IMR-90 (cell line): ENCODE data around the gene CYP2W1. TPM values are rescaled to one million over a fixed set of nuclear protein-coding genes. Genes with fewer than 3 reads are reported as not detected.

ENCODE experiments used
- ATAC-seq: fragments of 200-7000 bp; cut with Tn5 transposase; 2 replicates; pipeline ENCODE4 v1.9.1; 2020; ENCODE audit warnings: low read depth, mild to moderate bottlenecking, moderate library complexity
- BruUV-seq: library from RNA; stranded (reverse); fragments of 400-500 nt; replicated peaks from 2 replicates; lab custom pipeline; 2021; lab: Mats Ljungman, UMichigan
- CTCF ChIA-PET: fragments of 300-600 bp; formaldehyde crosslinking; extraction: SDS; loops from one replicate; lab custom pipeline; 2021; ENCODE audit warnings: antibody characterized with exemption; lab: Yijun Ruan, JAX
- POLR2A ChIA-PET: fragments of 300-600 bp; sonication (Branson Sonifier 250); formaldehyde crosslinking; loops from one replicate; lab custom pipeline; 2022; ENCODE audit warnings: antibody characterized with exemption; ENCODE audit not compliant: unreplicated experiment; lab: Charles Lee
- DNase-seq: peaks from one replicate; pipeline ENCODE4 v3.0.0; 2013
- H2AFZ ChIP-seq: replicated peaks from 2 replicates; pipeline ENCODE3; 2013; ENCODE audit warnings: low read length, mild to moderate bottlenecking; ENCODE audit not compliant: poor library complexity
- H2AK5ac ChIP-seq: 2 replicates; pipeline ENCODE4 v1.6.1; 2013; ENCODE audit warnings: low read depth, low read length, inconsistent platforms
- H2AK9ac ChIP-seq: replicated peaks from 2 replicates; pipeline ENCODE3; 2013; ENCODE audit warnings: mild to moderate bottlenecking, low read depth, low read length, moderate library complexity; ENCODE audit not compliant: poor library complexity
- H2BK120ac ChIP-seq: 2 replicates; pipeline ENCODE4 v1.6.1; 2013; ENCODE audit warnings: low read depth, low read length, inconsistent platforms
- H2BK15ac ChIP-seq: 3 replicates; pipeline ENCODE4 v1.6.1; 2013; ENCODE audit warnings: low read depth, low read length, inconsistent platforms
- H2BK20ac ChIP-seq: 2 replicates; pipeline ENCODE4 v1.6.1; 2013; ENCODE audit warnings: low read depth, mild to moderate bottlenecking, inconsistent platforms, low read length, moderate library complexity
- H2BK5ac ChIP-seq: 2 replicates; pipeline ENCODE4 v1.6.1; 2013; ENCODE audit warnings: mild to moderate bottlenecking, low read depth, low read length, inconsistent platforms; ENCODE audit not compliant: poor library complexity, severe bottlenecking
- H3K14ac ChIP-seq: replicated peaks from 2 replicates; pipeline ENCODE4 v1.6.1; 2013; ENCODE audit warnings: low read depth, low read length, inconsistent platforms
- H3K18ac ChIP-seq: 2 replicates; pipeline ENCODE4 v1.6.1; 2013; ENCODE audit warnings: low read depth, low read length, control low read depth
- H3K23ac ChIP-seq: 2 replicates; pipeline ENCODE4 v1.6.1; 2013; ENCODE audit warnings: low read depth, low read length, inconsistent platforms
- H3K27ac ChIP-seq: 2 replicates; pipeline ENCODE4 v1.5.1; 2013; ENCODE audit warnings: mild to moderate bottlenecking, control low read depth, low read length; ENCODE audit not compliant: insufficient read depth
- H3K27me3 ChIP-seq: 2 replicates; pipeline ENCODE4 v1.6.1; 2013; ENCODE audit warnings: low read length; ENCODE audit not compliant: control insufficient read depth, insufficient read depth
- H3K36me3 ChIP-seq: 2 replicates; pipeline ENCODE4 v1.6.1; 2013; ENCODE audit warnings: low read length, mixed read lengths; ENCODE audit not compliant: control insufficient read depth, insufficient read depth
- H3K4ac ChIP-seq: 2 replicates; pipeline ENCODE4 v1.6.1; 2013; ENCODE audit warnings: low read depth, low read length, inconsistent platforms
- H3K4me1 ChIP-seq: 2 replicates; pipeline ENCODE4 v1.6.1; 2013; ENCODE audit warnings: low read length, mixed read lengths; ENCODE audit not compliant: control insufficient read depth, insufficient read depth
- H3K4me2 ChIP-seq: 2 replicates; pipeline ENCODE4 v1.6.1; 2013; ENCODE audit warnings: low read depth, mild to moderate bottlenecking, control low read depth, low read length, moderate library complexity
- H3K4me3 ChIP-seq: 2 replicates; pipeline ENCODE4 v1.5.1; 2013; ENCODE audit warnings: low read depth, mild to moderate bottlenecking, control low read depth, low read length, moderate library complexity; ENCODE audit not compliant: insufficient read depth
- H3K56ac ChIP-seq: 2 replicates; pipeline ENCODE4 v1.6.1; 2013; ENCODE audit warnings: low read length, inconsistent platforms; ENCODE audit not compliant: insufficient read depth; ENCODE audit errors: extremely low read depth
- H3K79me1 ChIP-seq, 2 experiments: 2 replicates each; pipeline ENCODE4 v1.6.1; 2013; ENCODE audit warnings: low read length in 2 of 2, inconsistent platforms in 1 of 2, low read depth in 1 of 2
- H3K9ac ChIP-seq: 2 replicates; pipeline ENCODE4 v1.6.1; 2013; ENCODE audit warnings: low read depth, low read length, control low read depth
- H3K9me1 ChIP-seq: 2 replicates; pipeline ENCODE4 v1.6.1; 2013; ENCODE audit warnings: low read length, inconsistent platforms; ENCODE audit not compliant: insufficient read depth
- H3K9me3 ChIP-seq: 2 replicates; pipeline ENCODE4 v1.6.1; 2013; ENCODE audit warnings: low read length; ENCODE audit not compliant: control insufficient read depth, insufficient read depth
- H4K20me1 ChIP-seq: 2 replicates; pipeline ENCODE4 v1.6.1; 2013; ENCODE audit warnings: low read length, inconsistent platforms; ENCODE audit not compliant: insufficient read depth
- H4K5ac ChIP-seq: 2 replicates; pipeline ENCODE4 v1.6.1; 2013; ENCODE audit warnings: mild to moderate bottlenecking, low read depth, low read length, control low read depth
- H4K8ac ChIP-seq, 2 experiments: 2 replicates each; pipeline ENCODE4 v1.6.1; 2013; ENCODE audit warnings: low read depth in 2 of 2, low read length in 2 of 2, control low read depth in 1 of 2, inconsistent platforms in 1 of 2
- H4K91ac ChIP-seq: 2 replicates; pipeline ENCODE4 v1.6.1; 2013; ENCODE audit warnings: low read depth, low read length, inconsistent platforms; ENCODE audit not compliant: insufficient read depth
- BHLHE40 ChIP-seq: fragments of 150-350 bp; IDR thresholded peaks from 2 replicates; pipeline ENCODE4 v1.6.1; 2016; ENCODE audit warnings: mild to moderate bottlenecking, low read depth, low read length
- CEBPB ChIP-seq: IDR thresholded peaks from 2 replicates; pipeline ENCODE4 v1.6.1; 2012; ENCODE audit warnings: low read depth, low read length, improper control_type of control experiment
- CHD1 ChIP-seq: IDR thresholded peaks from 2 replicates; pipeline ENCODE4 v1.6.1; 2012; ENCODE audit warnings: low read depth, low read length, improper control_type of control experiment
- CTCF ChIP-seq: conservative IDR thresholded peaks from 2 replicates; pipeline ENCODE4 v1.5.1; 2012; ENCODE audit warnings: mild to moderate bottlenecking, low read depth, low read length, improper control_type of control experiment
- ELK1 ChIP-seq: fragments of 150-350 bp; IDR thresholded peaks from 2 replicates; pipeline ENCODE4 v1.6.1; 2016; ENCODE audit warnings: low read depth, mild to moderate bottlenecking, low read length, moderate library complexity, borderline replicate concordance
- FOS ChIP-seq: fragments of 150-350 bp; IDR thresholded peaks from 2 replicates; pipeline ENCODE4 v1.6.1; 2016; ENCODE audit warnings: low read depth, low read length
- MAFK ChIP-seq: IDR thresholded peaks from 2 replicates; pipeline ENCODE4 v1.6.1; 2012; ENCODE audit warnings: low read depth, low read length, improper control_type of control experiment
- MAZ ChIP-seq: IDR thresholded peaks from 2 replicates; pipeline ENCODE4 v1.6.1; 2012; ENCODE audit warnings: low read depth, mild to moderate bottlenecking, low read length, improper control_type of control experiment, moderate library complexity, borderline replicate concordance
- MXI1 ChIP-seq: IDR thresholded peaks from 2 replicates; pipeline ENCODE4 v1.6.1; 2012; ENCODE audit warnings: low read depth, mild to moderate bottlenecking, low read length, moderate library complexity, borderline replicate concordance
- NFE2L2 ChIP-seq: fragments of 150-350 bp; IDR thresholded peaks from 2 replicates; pipeline ENCODE4 v1.6.1; 2016; ENCODE audit warnings: low read depth, mild to moderate bottlenecking, low read length
- POLR2A ChIP-seq: IDR thresholded peaks from 2 replicates; pipeline ENCODE4 v1.6.1; 2012; ENCODE audit warnings: mild to moderate bottlenecking, low read depth, low read length
- RAD21 ChIP-seq: IDR thresholded peaks from 2 replicates; pipeline ENCODE4 v1.6.1; 2012; ENCODE audit warnings: low read length, improper control_type of control experiment
- RCOR1 ChIP-seq: IDR thresholded peaks from 2 replicates; pipeline ENCODE4 v1.6.1; 2012; ENCODE audit warnings: mild to moderate bottlenecking, low read length, improper control_type of control experiment; ENCODE audit not compliant: insufficient replicate concordance
- RFX5 ChIP-seq: IDR thresholded peaks from 2 replicates; pipeline ENCODE4 v1.8.0; 2012; ENCODE audit warnings: low read depth, mild to moderate bottlenecking, low read length, moderate library complexity
- SMC3 ChIP-seq: fragments of 150-350 bp; IDR thresholded peaks from 2 replicates; pipeline ENCODE4 v1.6.1; 2016; ENCODE audit warnings: low read depth, mild to moderate bottlenecking, antibody characterized with exemption, low read length, moderate library complexity
- USF2 ChIP-seq: fragments of 150-350 bp; IDR thresholded peaks from 2 replicates; pipeline ENCODE4 v1.6.1; 2017; ENCODE audit warnings: mild to moderate bottlenecking, antibody characterized with exemption, low read length, low read depth
- WGBS, 2 experiments: methylation state at CpG; one replicate each; pipeline versions ENCODE4 v1.1.5 to v1.1.7; 2013; ENCODE audit warnings: missing lambda C conversion rate in 2 of 2; ENCODE audit not compliant: insufficient read length in 1 of 2; ENCODE audit errors: extremely low coverage in 2 of 2; 5-methylcytosine and 5-hydroxymethylcytosine counted together
- dilution Hi-C: fragments of 300-500 bp; cut with HindIII; formaldehyde crosslinking; loops from one replicate; pipeline ENCODE4 v1.14.3; 2018; ENCODE audit warnings: low sequenced_read_pairs; ENCODE audit not compliant: unreplicated experiment
- in situ Hi-C: fragments of 300-500 bp; cut with MboI; formaldehyde crosslinking; loops from 3 replicates; pipeline ENCODE4 v1.14.3; 2019; ENCODE audit warnings: low sequenced_read_pairs, inconsistent platforms, mixed read lengths
- intact Hi-C: fragments of 100-400 bp; cut with micrococcal nuclease; formaldehyde crosslinking; loops from 2 replicates; pipeline ENCODE4 v1.10.0; 2022
- polyA plus RNA-seq, 3 experiments: library from polyadenylated mRNA; depleted of rRNA; stranded (reverse); fragments of >200 nt; gene quantifications; 2 replicates each; pipeline ENCODE4 v1.2.3, GENCODE V29; 2012; ENCODE audit warnings: low replicate concordance in 1 of 3
- total RNA-seq: library from RNA; depleted of rRNA; stranded (reverse); fragments of >200 nt; gene quantifications from 2 replicates; pipeline ENCODE4 v1.2.3, GENCODE V29; 2012

CYP2W1 gene
- total and polyA plus RNA-seq, 2 of the 4 experiments (the other 2 are of a cell fraction): not detected

- H2AK5ac ChIP-seq: no peak overlapping the region
- no peak overlapping the region for H3K14ac ChIP-seq
- 24% methylated on average over 10 of the region's 24 CpGs; no CpG with 5 or more reads in 1 of the 2 experiments for WGBS, 2 experiments
- no peak overlapping the region for H2BK5ac ChIP-seq
- no peak overlapping the region for H3K9ac ChIP-seq
- H4K20me1 ChIP-seq: peaks cover 7% of the 10 kb centered on the region; the same call in 1 of the 2 replicates
- H2BK15ac ChIP-seq: no peak overlapping the region
- H2AFZ ChIP-seq: peak overlapping the region; percentile 70
- H3K18ac ChIP-seq: no peak overlapping the region
- no peak overlapping the region for H2BK120ac ChIP-seq
- H4K5ac ChIP-seq: no peak overlapping the region
- in situ Hi-C loops: no loop called here
- peak overlapping the region; percentile 82 for H2AK9ac ChIP-seq
- ATAC-seq: no peak
- no peak overlapping the region for H3K23ac ChIP-seq
- H3K4ac ChIP-seq: no peak overlapping the region
- no peak overlapping the region for H3K4me2 ChIP-seq
- H3K56ac ChIP-seq: no peak overlapping the region
- no peaks in the 10 kb centered on the region for H3K36me3 ChIP-seq
- no peaks in the 10 kb centered on the region for H3K9me1 ChIP-seq
- no peaks in the 10 kb centered on the region; the same call in 1 of the 2 replicates for H3K4me1 ChIP-seq
- H4K91ac ChIP-seq: no peak overlapping the region
- CTCF ChIA-PET: no interaction called here
- no TSS peak for BruUV-seq
- TF ChIP-seq CEBPB: no peak
- TF ChIP-seq MAZ: no peak
- no peak for TF ChIP-seq FOS
- no peak for TF ChIP-seq BHLHE40
- TF ChIP-seq RFX5: no peak
- TF ChIP-seq ELK1: no peak
- no peak for TF ChIP-seq CTCF
- no peak for TF ChIP-seq MXI1
- no peak for TF ChIP-seq SMC3
- no peak for TF ChIP-seq RCOR1
- no peak for TF ChIP-seq NFE2L2
- no peak for TF ChIP-seq USF2
- no peak for TF ChIP-seq RAD21
- no peak for TF ChIP-seq CHD1
- no peak for TF ChIP-seq POLR2A
- TF ChIP-seq MAFK: no peak
- POLR2A ChIA-PET: no interaction called here
- H3K9me3 ChIP-seq: no peaks in the 10 kb centered on the region
- no peaks in the 10 kb centered on the region for H3K79me1 ChIP-seq
- dilution Hi-C loops: no loop called here
- intact Hi-C loops: no loop called here
- H3K27ac ChIP-seq: no peak overlapping the region
- no peak overlapping the region for H2BK20ac ChIP-seq
- no peak for DNase-seq
- no peak overlapping the region for H3K4me3 ChIP-seq
- no peaks in the 10 kb centered on the region; the same call in 1 of the 2 replicates for H3K27me3 ChIP-seq
- no peak overlapping the region for H4K8ac ChIP-seq
These were observed 5.5 kb downstream of the CYP2W1 start for GRCh38 chr7:988426-988911.
